Heart left ventricle (tissue), 13 donors: Measurements from ENCODE around the gene SLC12A3.

Experiments used
- POLR2A ChIP-seq, 2 donors: fragments of 450-650 bp; IDR thresholded peaks; one replicate each; pipeline ENCODE4 v1.6.1; 2017; ENCODE audit warnings: antibody characterized with exemption in 2 of 2, mild to moderate bottlenecking in 2 of 2, moderate library complexity in 2 of 2
- TF ChIP-seq, protein P1 (sequence below), 12 donors: fragments of 200-600 bp; sonication (generic) in 4 of 12; IDR thresholded peaks; one replicate each; pipeline versions ENCODE4 v1.5.0 to v1.8.0; 2018 to 2022; ENCODE audit warnings: antibody characterized with exemption in 12 of 12, mild to moderate bottlenecking in 5 of 12
- donor health status: ischemic (EF 13 %, LVEDD 7.1; RV severe dilation, severe dysfunction).
- donor health status: DM: no; HTN: yes; CAD: no.
- donor health status: DM: no; HTN: no; CAD: no.
- donor health status: ischemic (EF 25% LVEDD 6.9; RV normal size, moderate dysfunction).
- donor health status: ischemic (EF 25% LVEDD 5.7; RV mildly dilated, moderate dysfunction).
- donor health status: ischemic (EF 35%, LVEDD 5.7; RV mildly dilated, moderate dysfunction).
- donor health status: nonischemic (EF 11% LVEDD 7.7; RV severe dilation, severe dysfunction).
- donor health status: DM: yes; HTN: yes; CAD: no.
- donor health status: PGD.
- donor health status: ischemic (EF 29% LVEDD 5.4; RV normal size, mild dysfunction).
- donor health status: nonischemic (EF 23%, LVEDD 6.1; RV moderate dilation, normal function).

DNA sequence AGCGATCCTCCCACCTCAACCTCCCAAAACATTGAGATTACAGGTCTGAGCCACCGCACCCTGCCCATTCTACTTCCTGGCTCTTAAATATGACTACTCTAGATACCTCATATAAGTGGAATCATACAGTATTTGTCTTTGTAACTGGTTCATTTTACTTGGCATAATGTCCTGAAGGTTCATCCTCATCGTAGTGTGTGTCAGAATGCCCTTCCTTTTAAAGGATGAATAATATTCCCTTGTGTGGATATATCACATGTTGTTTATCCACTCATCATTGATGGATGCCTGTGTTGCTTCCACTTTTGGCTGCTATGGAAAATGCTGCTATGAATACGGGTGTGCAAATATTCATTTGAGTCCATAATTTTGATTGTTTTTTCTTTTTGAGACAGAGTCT lies 91.1 kb downstream of the SLC12A3 start:
- TF ChIP-seq, protein P1, sequence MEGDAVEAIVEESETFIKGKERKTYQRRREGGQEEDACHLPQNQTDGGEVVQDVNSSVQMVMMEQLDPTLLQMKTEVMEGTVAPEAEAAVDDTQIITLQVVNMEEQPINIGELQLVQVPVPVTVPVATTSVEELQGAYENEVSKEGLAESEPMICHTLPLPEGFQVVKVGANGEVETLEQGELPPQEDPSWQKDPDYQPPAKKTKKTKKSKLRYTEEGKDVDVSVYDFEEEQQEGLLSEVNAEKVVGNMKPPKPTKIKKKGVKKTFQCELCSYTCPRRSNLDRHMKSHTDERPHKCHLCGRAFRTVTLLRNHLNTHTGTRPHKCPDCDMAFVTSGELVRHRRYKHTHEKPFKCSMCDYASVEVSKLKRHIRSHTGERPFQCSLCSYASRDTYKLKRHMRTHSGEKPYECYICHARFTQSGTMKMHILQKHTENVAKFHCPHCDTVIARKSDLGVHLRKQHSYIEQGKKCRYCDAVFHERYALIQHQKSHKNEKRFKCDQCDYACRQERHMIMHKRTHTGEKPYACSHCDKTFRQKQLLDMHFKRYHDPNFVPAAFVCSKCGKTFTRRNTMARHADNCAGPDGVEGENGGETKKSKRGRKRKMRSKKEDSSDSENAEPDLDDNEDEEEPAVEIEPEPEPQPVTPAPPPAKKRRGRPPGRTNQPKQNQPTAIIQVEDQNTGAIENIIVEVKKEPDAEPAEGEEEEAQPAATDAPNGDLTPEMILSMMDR (IDR thresholded peaks at IDR 0.05) = no peak
- no peak for TF ChIP-seq POLR2A (IDR thresholded peaks at IDR 0.05)
